HG03175 (cell line): Measurements from ENCODE around the gene KCNK6.

Experiments
- ATAC-seq: cut with Tn5 transposase; IDR thresholded peaks from one replicate; pipeline ENCODE4 v1.9.1; 2021; ENCODE audit warnings: mild to moderate bottlenecking, moderate library complexity; ENCODE audit not compliant: unreplicated experiment

KCNK6 gene

GRCh38 chr19:38294090-38294489 lies 25.6 kb upstream of the KCNK6 start:
- no peak for ATAC-seq

GRCh38 chr19:38298821-38299680 lies 20.6 kb upstream of the KCNK6 start:
- ATAC-seq: no peak

- no peak for ATAC-seq
These were observed 15.9 kb upstream of the KCNK6 start, which contains the start of gene C19orf33 for GRCh38 chr19:38303517-38304351. TSS of gene C19orf33 (plus strand) at chr19:38304251. CDS start at chr19:38304262, 11 bp downstream.

- ATAC-seq: no peak
These were observed 15.2 kb upstream of the KCNK6 start for GRCh38 chr19:38304352-38304865.

GRCh38 chr19:38304866-38305429 lies 14.7 kb upstream of the KCNK6 start:
- no peak for ATAC-seq

- no peak for ATAC-seq
These were observed 13.4 kb upstream of the KCNK6 start for GRCh38 chr19:38306236-38306635.

GRCh38 chr19:38307076-38307475 lies 12.6 kb upstream of the KCNK6 start:
- no peak for ATAC-seq

GRCh38 chr19:38307597-38307996 lies 12.0 kb upstream of the KCNK6 start:
- ATAC-seq: no peak

- no peak for ATAC-seq
These were observed 11.5 kb upstream of the KCNK6 start for GRCh38 chr19:38308006-38308766.

- ATAC-seq: no peak
These were observed 10.6 kb upstream of the KCNK6 start for GRCh38 chr19:38308926-38309614.

- ATAC-seq: no peak
These were observed 9.9 kb upstream of the KCNK6 start for GRCh38 chr19:38309615-38310278.

- ATAC-seq: no peak
These were observed 9.4 kb upstream of the KCNK6 start for GRCh38 chr19:38310279-38310670.

- ATAC-seq: no peak
These were observed 8.7 kb upstream of the KCNK6 start for GRCh38 chr19:38310986-38311385.

- peak; percentile 88 for ATAC-seq
These were observed 3.8 kb upstream of the KCNK6 start, which contains the start of gene YIF1B for GRCh38 chr19:38315657-38316476. TSS of gene YIF1B (minus strand) at chr19:38315947. CDS start at chr19:38315917, 30 bp downstream.

GRCh38 chr19:38316477-38317067 lies 3.1 kb upstream of the KCNK6 start:
- ATAC-seq: no peak

GRCh38 chr19:38317104-38317612 lies 2.5 kb upstream of the KCNK6 start:
- ATAC-seq: no peak

- no peak for ATAC-seq
These were observed 985 bp upstream of the KCNK6 start for GRCh38 chr19:38318660-38319059.

- no peak for ATAC-seq
These were observed 1.3 kb downstream of the KCNK6 start for GRCh38 chr19:38320969-38321339.
